Duodenal mucosa (tissue), 2 donors: ENCODE data around the gene DBH.

Experiments
- H3K27ac ChIP-seq: one replicate; pipeline ENCODE4 v1.7.0; 2013; ENCODE audit warnings: low read depth, low read length
- H3K27me3 ChIP-seq, 2 donors: one replicate each; pipeline ENCODE4 v1.7.0; 2013; ENCODE audit warnings: low read length in 2 of 2, control low read depth in 1 of 2; ENCODE audit not compliant: insufficient read depth in 2 of 2, control insufficient read depth in 1 of 2
- H3K36me3 ChIP-seq, 2 donors: one replicate each; pipeline ENCODE4 v1.7.0; 2013; ENCODE audit warnings: low read length in 2 of 2, control low read depth in 1 of 2; ENCODE audit not compliant: insufficient read depth in 2 of 2, control insufficient read depth in 1 of 2
- H3K4me1 ChIP-seq, 2 donors: one replicate each; pipeline ENCODE4 v1.7.0; 2013; ENCODE audit warnings: low read length in 2 of 2, control low read depth in 1 of 2; ENCODE audit not compliant: insufficient read depth in 2 of 2, control insufficient read depth in 1 of 2
- H3K4me3 ChIP-seq, 2 donors: one replicate each; pipeline ENCODE4 v1.7.0; 2013; ENCODE audit warnings: low read length in 2 of 2, low read depth in 1 of 2
- H3K9ac ChIP-seq, 2 donors: one replicate each; pipeline ENCODE4 v1.7.0; 2013; ENCODE audit warnings: low read length in 2 of 2, low read depth in 1 of 2
- H3K9me3 ChIP-seq, 2 donors: one replicate each; pipeline ENCODE4 v1.7.0; 2013; ENCODE audit warnings: low read length in 2 of 2, control low read depth in 1 of 2; ENCODE audit not compliant: control insufficient read depth in 1 of 2

DBH gene

GRCh38 chr9:133635533-133636531, at the start of gene DBH:
Gene DBH, plus strand, starts transcription at chr9:133636363. Its CDS starts 9 bp downstream, at chr9:133636372.
- H3K9ac ChIP-seq: no peak within 1 kb of the TSS
- H3K27me3 ChIP-seq: no peaks in the 10 kb centered on the region
- H3K36me3 ChIP-seq: no peaks in the 10 kb centered on the region

GRCh38 chr9:133587051-133587450, 49.1 kb upstream of the DBH start:
- peaks cover 7 to 16% of the 10 kb centered on the region in 2 donors for H3K4me1 ChIP-seq
- no peak overlapping the region for H3K9ac ChIP-seq
- H3K27ac ChIP-seq: no peak overlapping the region
- no peak overlapping the region for H3K4me3 ChIP-seq
- peaks cover 22 to 32% of the 10 kb centered on the region in 2 donors for H3K27me3 ChIP-seq
- H3K9me3 ChIP-seq: peaks cover 3 to 4% of the 10 kb centered on the region in 2 donors
- H3K36me3 ChIP-seq: no peaks in the 10 kb centered on the region

More at GRCh38 chr9:133635533-133636531, at the start of gene DBH:
- Histone ChIP-seq H3K9me3 (no peaks in the 10 kb centered on the region), H3K4me1 (no peaks in the 10 kb centered on the region), H3K4me3 (no peak within 1 kb of the TSS), H3K27ac (no peak within 1 kb of the TSS)

- Histone ChIP-seq H3K36me3 (no peaks in the 10 kb centered on the region), H3K4me1 (peaks cover 7 to 16% of the 10 kb centered on the region in 2 donors), H3K27ac (no peak overlapping the region), H3K4me3 (no peak overlapping the region), H3K27me3 (peaks cover 22 to 32% of the 10 kb centered on the region in 2 donors), H3K9ac (no peak overlapping the region), H3K9me3 (peaks cover 3 to 4% of the 10 kb centered on the region in 2 donors)
Observed at GRCh38 chr9:133587466-133587865, 48.7 kb upstream of the DBH start.

- peaks cover 3 to 9% of the 10 kb centered on the region in 2 donors for H3K4me1 ChIP-seq
- H3K27me3 ChIP-seq: peaks cover 20 to 22% of the 10 kb centered on the region in 2 donors
- no peak overlapping the region for H3K27ac ChIP-seq
- no peak overlapping the region for H3K9ac ChIP-seq
- no peak overlapping the region for H3K4me3 ChIP-seq
- peaks cover 3 to 4% of the 10 kb centered on the region in 2 donors for H3K9me3 ChIP-seq
- H3K36me3 ChIP-seq: no peaks in the 10 kb centered on the region
Observed at GRCh38 chr9:133589454-133590227, 46.5 kb upstream of the DBH start.

GRCh38 chr9:133590231-133590855, 45.8 kb upstream of the DBH start:
- no peaks in the 10 kb centered on the region for H3K36me3 ChIP-seq
- H3K4me1 ChIP-seq: peaks cover 0 to 3% of the 10 kb centered on the region in 2 donors
- H3K27me3 ChIP-seq: peaks cover 13 to 19% of the 10 kb centered on the region in 2 donors
- no peak overlapping the region for H3K9ac ChIP-seq
- peaks cover 3 to 4% of the 10 kb centered on the region in 2 donors for H3K9me3 ChIP-seq
- H3K27ac ChIP-seq: no peak overlapping the region
- H3K4me3 ChIP-seq: no peak overlapping the region

GRCh38 chr9:133591116-133591910, 44.9 kb upstream of the DBH start:
- H3K27ac ChIP-seq: no peak overlapping the region
- H3K9ac ChIP-seq: no peak overlapping the region

GRCh38 chr9:133591985-133592384, 44.2 kb upstream of the DBH start:
- Histone ChIP-seq H3K4me3 (no peak overlapping the region), H3K4me1 (no peaks in the 10 kb centered on the region), H3K9me3 (peaks cover 9 to 10% of the 10 kb centered on the region in 2 donors), H3K9ac (no peak overlapping the region), H3K36me3 (no peaks in the 10 kb centered on the region), H3K27ac (no peak overlapping the region), H3K27me3 (peaks cover 0 to 2% of the 10 kb centered on the region in 2 donors)

More at GRCh38 chr9:133591116-133591910, 44.9 kb upstream of the DBH start:
- Histone ChIP-seq H3K4me3 (no peak overlapping the region), H3K4me1 (no peaks in the 10 kb centered on the region), H3K36me3 (no peaks in the 10 kb centered on the region), H3K9me3 (peaks cover 3 to 4% of the 10 kb centered on the region in 2 donors), H3K27me3 (peaks cover 4 to 9% of the 10 kb centered on the region in 2 donors)

- Histone ChIP-seq H3K9me3 (peaks cover 17 to 19% of the 10 kb centered on the region in 2 donors), H3K27me3 (no peaks in the 10 kb centered on the region), H3K4me3 (no peak overlapping the region)
Observed at GRCh38 chr9:133592731-133593409, 43.3 kb upstream of the DBH start.

More at GRCh38 chr9:133592731-133593409, 43.3 kb upstream of the DBH start:
- Histone ChIP-seq H3K27ac (no peak overlapping the region), H3K9ac (no peak overlapping the region), H3K4me1 (no peaks in the 10 kb centered on the region), H3K36me3 (no peaks in the 10 kb centered on the region)
